Activated T-helper 1 cell treated with anti-CD3 and anti-CD28 coated beads, Interleukin-12 subunit alpha, Interleukin-12 subunit beta, Interleukin-2, Interleukin-4 antibody, amounts not matched to agents 30 ng/mL and 10 ng/mL and 1 ng/mL, durations not matched to agents 14 hours and 24 hours and 36 hours (primary cell): ENCODE results near the gene APOC4. TPM values are rescaled to one million over a fixed set of nuclear protein-coding genes. Genes with fewer than 3 reads are reported as not detected.
"Not testable (repeated sequence)": the region's sequence is repeated elsewhere in the genome, so short reads cannot be mapped to it uniquely, and the experiment has no call there.

Source experiments
- DNase-seq: peaks from one replicate; pipeline ENCODE4 v3.0.0; 2021; ENCODE audit warnings: low spot score
- H3K27ac Mint-ChIP-seq: one replicate; pipeline ENCODE4 v1.8.0; 2021; ENCODE audit warnings: mild to moderate bottlenecking, mixed read lengths
- H3K27me3 Mint-ChIP-seq: one replicate; pipeline ENCODE4 v1.8.0; 2022; ENCODE audit warnings: mild to moderate bottlenecking, moderate library complexity, mixed read lengths; ENCODE audit not compliant: insufficient read depth
- H3K36me3 Mint-ChIP-seq: one replicate; pipeline ENCODE4 v1.8.0; 2021; ENCODE audit warnings: low read depth, mixed read lengths
- H3K4me1 Mint-ChIP-seq: one replicate; pipeline ENCODE4 v1.8.0; 2021; ENCODE audit warnings: low read depth, mixed read lengths
- H3K4me3 Mint-ChIP-seq: one replicate; pipeline ENCODE4 v1.8.0; 2021; ENCODE audit warnings: mild to moderate bottlenecking, moderate library complexity, mixed read lengths
- H3K9me3 Mint-ChIP-seq: one replicate; pipeline ENCODE4 v1.8.0; 2021; ENCODE audit warnings: mixed read lengths
- intact Hi-C: fragments of 100-400 bp; cut with micrococcal nuclease; formaldehyde crosslinking; loops from one replicate; pipeline ENCODE4 v1.15.1; 2024
- total RNA-seq: library from RNA; stranded (reverse); gene quantifications from 2 replicates; pipeline ENCODE4 v1.2.3, GENCODE V29; 2022

Gene APOC4
- total RNA-seq, 1 donor from 2014 or later: not detected

DNA sequence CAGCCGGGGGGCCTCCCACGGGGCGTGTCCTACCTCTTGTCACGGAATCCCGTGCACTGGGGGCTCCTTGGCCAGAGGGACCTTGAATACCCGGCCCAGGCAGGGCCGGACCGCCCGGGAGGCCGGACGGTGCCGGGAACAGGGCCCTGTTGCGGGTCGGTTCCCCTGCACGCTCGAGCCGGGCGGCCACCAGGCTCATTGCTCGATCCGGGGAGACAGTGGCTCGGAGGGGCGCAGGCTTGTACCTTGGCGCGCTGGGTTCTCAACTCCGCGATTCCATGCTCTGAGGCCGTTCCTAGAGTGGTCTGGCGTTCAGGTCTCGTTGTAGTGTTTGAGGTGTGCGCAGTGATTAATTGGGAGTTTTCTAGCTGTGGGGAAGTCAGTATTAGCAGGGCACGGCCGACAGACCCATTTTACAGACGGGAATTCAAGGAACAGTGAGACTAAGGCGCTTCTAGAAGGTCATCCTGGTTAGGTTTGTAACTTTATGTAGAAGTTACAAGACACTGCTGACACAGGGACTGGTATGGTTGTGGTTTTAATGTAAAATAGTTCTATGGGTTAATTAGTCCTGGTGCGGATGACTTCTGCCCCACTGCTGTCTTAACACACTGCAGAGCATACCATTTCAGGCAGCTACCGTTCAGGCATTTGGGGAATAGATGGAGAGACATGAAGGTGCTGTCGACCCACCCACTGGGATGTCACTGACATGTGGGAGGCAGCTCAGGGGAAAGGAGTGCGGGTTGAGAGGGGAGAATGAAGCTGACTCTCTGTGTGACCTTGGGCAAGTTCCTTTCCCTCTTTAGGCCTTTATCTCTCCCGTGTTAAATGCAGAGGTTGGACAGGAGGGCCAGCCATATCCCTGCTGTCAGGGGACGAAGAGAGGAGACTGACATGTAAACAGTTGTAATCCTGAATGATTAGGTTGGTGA is 13.7 kb downstream of the APOC4 start:
- intact Hi-C loops: loop anchor here (1.0 kb wide), 4 partner anchors 65 to 201 kb away; partner anchors contain the start of gene CLASRP
- H3K4me1 Mint-ChIP-seq: peaks cover 47% of the 10 kb centered on the region
- H3K9me3 Mint-ChIP-seq: no peaks in the 10 kb centered on the region
- peak overlapping the region; percentile 90 for H3K4me3 Mint-ChIP-seq
- no peak for DNase-seq
- H3K27me3 Mint-ChIP-seq: no peaks in the 10 kb centered on the region
- H3K27ac Mint-ChIP-seq: peak overlapping the region; percentile 36
- peaks cover 6% of the 10 kb centered on the region for H3K36me3 Mint-ChIP-seq

- Mint-ChIP-seq H3K9me3 (no peaks in the 10 kb centered on the region), H3K4me1 (peaks cover 47% of the 10 kb centered on the region), H3K4me3 (peak overlapping the region; percentile 90), H3K27me3 (no peaks in the 10 kb centered on the region), H3K27ac (no peak overlapping the region), H3K36me3 (peaks cover 8% of the 10 kb centered on the region)
- no peak for DNase-seq
- intact Hi-C loops: no loop called here
Observed at GRCh38 chr19:44957526-44957925, 15.5 kb downstream of the APOC4 start.

DNA sequence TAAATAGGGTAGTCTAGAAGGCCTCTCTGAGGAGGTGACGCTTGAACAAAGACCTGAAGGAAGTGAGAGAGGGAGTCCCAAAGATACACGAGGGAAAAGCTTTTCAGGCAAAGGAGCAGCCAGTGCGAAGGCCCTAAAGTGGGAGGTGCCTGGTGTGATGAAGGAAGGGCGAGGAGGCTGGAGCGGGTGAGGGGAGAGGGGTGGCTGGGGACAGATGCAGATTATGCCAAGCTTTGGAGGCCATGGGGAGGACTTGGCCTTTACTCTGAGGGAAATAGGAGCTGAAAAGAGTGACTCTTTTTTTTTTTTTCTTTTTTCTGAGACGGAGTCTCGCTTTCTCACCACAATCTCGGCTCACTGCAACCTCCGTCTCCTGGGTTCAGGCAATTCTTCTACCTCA is 16.1 kb downstream of the APOC4 start:
- Mint-ChIP-seq H3K27ac (no peak overlapping the region), H3K4me1 (peaks cover 47% of the 10 kb centered on the region), H3K36me3 (peaks cover 8% of the 10 kb centered on the region), H3K4me3 (peak overlapping the region; percentile 41), H3K9me3 (no peaks in the 10 kb centered on the region), H3K27me3 (no peaks in the 10 kb centered on the region)
- intact Hi-C loops: no loop called here
- DNase-seq: no peak

DNA sequence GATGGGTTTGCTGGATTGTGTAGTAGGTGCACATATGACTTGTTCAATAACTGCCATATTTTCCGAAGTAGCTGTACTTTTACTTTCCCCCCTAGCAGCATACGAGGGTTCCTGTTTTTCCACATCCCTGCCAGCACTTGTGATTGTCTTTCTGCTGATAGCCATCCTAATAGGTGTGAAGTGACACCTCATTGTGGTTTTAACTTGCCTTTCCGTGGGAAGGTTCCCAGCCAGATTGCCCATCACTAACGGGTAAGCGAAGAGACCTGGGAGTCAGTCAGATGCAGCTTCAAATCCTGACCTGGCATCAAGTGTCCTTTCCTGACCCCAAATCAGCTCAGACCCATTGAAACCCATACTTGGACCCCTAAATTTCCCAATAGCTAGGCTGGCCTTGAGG is 17.7 kb downstream of the APOC4 start:
- intact Hi-C loops: no loop called here
- H3K27me3 Mint-ChIP-seq: no peaks in the 10 kb centered on the region
- H3K4me1 Mint-ChIP-seq: peaks cover 40% of the 10 kb centered on the region
- H3K4me3 Mint-ChIP-seq: no peak overlapping the region
- H3K27ac Mint-ChIP-seq: no peak overlapping the region
- H3K36me3 Mint-ChIP-seq: peaks cover 11% of the 10 kb centered on the region
- H3K9me3 Mint-ChIP-seq: no peaks in the 10 kb centered on the region
- DNase-seq: no peak

DNA sequence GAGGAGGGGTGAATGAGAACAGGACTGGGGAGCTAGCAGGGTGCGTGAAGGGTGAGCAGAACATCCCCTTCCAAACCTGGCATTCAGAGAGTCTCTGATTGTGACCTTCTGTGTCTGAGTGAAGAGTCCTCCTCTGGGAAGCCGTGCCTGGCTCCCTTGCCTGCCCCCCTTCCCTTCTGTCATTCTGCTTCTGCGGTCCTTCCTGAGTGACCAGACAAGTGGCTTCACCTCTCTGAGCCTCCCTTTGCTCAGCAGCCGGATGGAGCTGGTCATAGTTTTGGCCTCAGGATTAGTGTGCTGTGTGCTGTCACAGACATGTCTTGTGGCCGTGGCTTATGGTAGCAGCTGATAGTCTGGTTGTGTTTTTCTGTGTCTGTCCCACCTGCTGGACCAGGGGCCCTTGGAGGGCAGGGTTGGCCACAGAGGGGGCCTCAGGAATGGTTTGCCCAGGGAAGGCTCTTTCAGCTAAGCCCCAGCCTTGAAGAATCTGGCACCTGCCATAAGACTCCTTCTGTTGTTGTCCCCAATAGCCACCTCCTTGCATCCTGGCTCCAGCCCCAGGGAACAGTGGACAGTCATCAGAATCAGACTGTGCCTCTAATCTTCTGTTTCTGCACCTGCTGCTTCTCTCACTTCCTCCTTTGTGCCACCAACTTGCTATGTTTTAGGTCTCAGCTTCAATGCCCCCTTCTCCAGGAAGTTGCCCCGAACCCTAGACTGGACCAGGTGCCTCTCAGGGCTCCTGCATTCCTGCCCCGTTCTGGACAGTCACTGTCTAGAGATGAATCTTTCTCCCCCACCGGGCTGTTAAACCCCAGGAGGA is 19.1 kb downstream of the APOC4 start:
- no peak for DNase-seq
- no peaks in the 10 kb centered on the region for H3K27me3 Mint-ChIP-seq
- H3K4me1 Mint-ChIP-seq: peaks cover 34% of the 10 kb centered on the region
- intact Hi-C loops: no loop called here
- peaks cover 14% of the 10 kb centered on the region for H3K36me3 Mint-ChIP-seq
- H3K9me3 Mint-ChIP-seq: no peaks in the 10 kb centered on the region
- H3K4me3 Mint-ChIP-seq: no peak overlapping the region
- peak overlapping the region; percentile 65 for H3K27ac Mint-ChIP-seq

- Mint-ChIP-seq H3K4me3 (no peak overlapping the region), H3K27me3 (no peaks in the 10 kb centered on the region), H3K36me3 (peaks cover 14% of the 10 kb centered on the region), H3K4me1 (peaks cover 27% of the 10 kb centered on the region), H3K9me3 (no peaks in the 10 kb centered on the region), H3K27ac (peak overlapping the region; percentile 65)
- intact Hi-C loops: no loop called here
- no peak for DNase-seq
Observed at GRCh38 chr19:44961821-44962220, 19.8 kb downstream of the APOC4 start.

- no peaks in the 10 kb centered on the region for H3K9me3 Mint-ChIP-seq
- H3K4me1 Mint-ChIP-seq: no peaks in the 10 kb centered on the region
- intact Hi-C loops: no loop called here
- H3K4me3 Mint-ChIP-seq: no peak overlapping the region
- H3K27me3 Mint-ChIP-seq: no peaks in the 10 kb centered on the region
- no peak for DNase-seq
- no peak overlapping the region for H3K27ac Mint-ChIP-seq
- peaks cover 14% of the 10 kb centered on the region for H3K36me3 Mint-ChIP-seq
Observed at GRCh38 chr19:44968118-44968517, 26.1 kb downstream of the APOC4 start.

- DNase-seq: no peak
- Mint-ChIP-seq H3K4me1 (no peaks in the 10 kb centered on the region), H3K27ac (no peak overlapping the region), H3K9me3 (no peaks in the 10 kb centered on the region), H3K27me3 (no peaks in the 10 kb centered on the region), H3K4me3 (no peak overlapping the region), H3K36me3 (peaks cover 14% of the 10 kb centered on the region)
- intact Hi-C loops: no loop called here
Observed at GRCh38 chr19:44968670-44969069, 26.6 kb downstream of the APOC4 start.

- Mint-ChIP-seq H3K27ac (no peak overlapping the region), H3K9me3 (no peaks in the 10 kb centered on the region)
- intact Hi-C loops: no loop called here
Observed at GRCh38 chr19:44969437-44969836, 27.4 kb downstream of the APOC4 start.

GRCh38 chr19:44971451-44971850 is 29.4 kb downstream of the APOC4 start:
- peaks cover 22% of the 10 kb centered on the region for H3K36me3 Mint-ChIP-seq
- H3K4me1 Mint-ChIP-seq, H3K9me3 Mint-ChIP-seq, H3K27ac Mint-ChIP-seq, H3K27me3 Mint-ChIP-seq, DNase-seq, H3K4me3 Mint-ChIP-seq, intact Hi-C loops: not testable (repeated sequence)

More at GRCh38 chr19:44969437-44969836, 27.4 kb downstream of the APOC4 start:
- Mint-ChIP-seq H3K27me3 (no peaks in the 10 kb centered on the region), H3K4me1 (no peaks in the 10 kb centered on the region), H3K36me3 (peaks cover 17% of the 10 kb centered on the region), H3K4me3 (no peak overlapping the region)
- DNase-seq: no peak

DNA sequence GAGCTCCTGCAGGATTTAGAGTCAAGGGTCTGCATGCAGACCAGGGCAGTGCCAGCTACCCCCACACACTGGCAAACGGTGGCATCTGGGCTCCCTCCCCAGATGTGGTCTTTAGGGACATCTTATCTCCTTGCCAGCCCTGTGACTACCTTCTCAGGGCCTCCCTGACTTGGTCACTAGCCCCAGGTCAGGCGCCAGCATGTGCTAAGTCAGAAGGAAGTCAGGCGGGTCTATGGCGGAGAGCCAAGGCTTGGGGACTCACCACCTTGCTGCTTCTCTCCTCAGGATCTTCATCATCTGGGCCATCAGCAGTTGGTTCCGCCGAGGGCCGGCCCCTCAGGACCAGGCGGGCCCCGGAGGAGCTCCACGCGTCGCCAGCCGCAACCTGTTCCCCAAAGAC is 30.8 kb downstream of the APOC4 start:
- Mint-ChIP-seq H3K4me3 (no peak overlapping the region), H3K4me1 (no peaks in the 10 kb centered on the region), H3K9me3 (no peaks in the 10 kb centered on the region), H3K27me3 (no peaks in the 10 kb centered on the region), H3K27ac (no peak overlapping the region), H3K36me3 (peaks cover 23% of the 10 kb centered on the region)
- no peak for DNase-seq
- intact Hi-C loops: no loop called here

GRCh38 chr19:44973982-44974735 is 32.1 kb downstream of the APOC4 start:
- H3K4me3 Mint-ChIP-seq: no peak overlapping the region
- no peak for DNase-seq
- H3K27ac Mint-ChIP-seq: no peak overlapping the region
- intact Hi-C loops: no loop called here
- H3K9me3 Mint-ChIP-seq: no peaks in the 10 kb centered on the region
- H3K4me1 Mint-ChIP-seq: no peaks in the 10 kb centered on the region
- H3K36me3 Mint-ChIP-seq: peaks cover 19% of the 10 kb centered on the region
- no peaks in the 10 kb centered on the region for H3K27me3 Mint-ChIP-seq
